HG03442 (cell line): ENCODE data around the gene OR4C5.
"Not testable (repeated sequence)": the region's sequence is repeated elsewhere in the genome, so short reads cannot be mapped to it uniquely, and the experiment has no call there.

Source experiments
- ATAC-seq: cut with Tn5 transposase; IDR thresholded peaks from one replicate; pipeline ENCODE4 v1.9.1; 2021; ENCODE audit warnings: mild to moderate bottlenecking, moderate library complexity; ENCODE audit not compliant: unreplicated experiment

OR4C5 gene

DNA sequence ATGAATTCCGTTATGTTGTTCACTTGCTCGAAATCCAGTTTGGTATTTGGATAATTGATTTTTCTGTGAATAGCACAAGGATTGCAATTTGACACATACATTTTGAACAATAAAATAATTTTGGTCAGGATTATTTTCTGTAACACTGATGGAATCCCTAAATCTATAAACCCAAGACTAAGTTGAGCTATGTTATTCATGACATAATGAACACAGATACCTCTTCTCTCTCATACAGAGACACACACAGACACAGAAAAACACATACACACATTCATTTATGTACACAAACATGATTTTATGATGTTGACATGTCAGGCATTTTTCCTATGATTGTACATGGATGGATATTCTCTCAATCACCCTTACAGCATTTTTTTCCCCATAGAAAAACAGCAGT, at the start of gene OR4C5:
OR4C5 (minus strand) TSS at position 101 of the 400 bp plus-strand sequence; CDS start at position 101, 0 bp downstream.
- no peak for ATAC-seq

DNA sequence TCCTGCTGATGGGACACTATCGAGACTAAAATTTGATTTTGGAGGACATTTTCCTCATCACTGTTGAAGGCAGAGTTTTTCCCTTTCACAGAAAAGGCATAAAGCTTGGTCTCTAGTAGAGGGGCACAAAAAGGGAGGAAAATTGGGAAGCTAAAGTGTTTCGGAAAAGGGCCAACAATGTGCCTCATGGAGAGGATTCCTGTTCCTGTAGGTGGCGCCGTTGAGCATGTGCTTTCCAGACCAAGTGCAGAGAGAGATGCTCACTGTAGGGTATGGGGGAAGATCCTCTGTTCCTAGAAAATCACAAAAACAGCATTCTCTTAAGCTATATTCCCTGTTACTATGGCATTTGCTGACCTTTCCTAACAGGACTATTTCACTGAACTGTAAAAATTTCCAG, 18.4 kb upstream of the OR4C5 start:
- ATAC-seq = no peak

DNA sequence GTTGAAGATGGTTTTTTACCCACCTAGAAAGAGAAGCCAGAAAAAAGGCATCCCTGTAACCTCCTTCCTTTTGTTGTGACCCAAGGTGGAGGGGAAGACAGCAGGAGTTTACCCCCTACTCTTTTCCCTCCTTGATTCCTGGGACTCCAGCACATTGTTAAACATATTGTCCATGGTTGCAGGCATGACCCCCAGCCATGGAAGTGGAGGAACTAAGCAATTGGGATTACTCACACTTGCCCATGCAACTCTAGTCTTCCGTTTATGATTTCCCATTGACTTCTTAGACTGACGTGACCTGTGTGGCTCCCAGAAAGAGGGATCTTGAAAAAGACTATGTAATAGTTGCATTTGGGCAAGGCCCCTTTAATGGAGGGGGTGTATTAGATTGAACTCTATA, 17.9 kb upstream of the OR4C5 start:
- not testable (repeated sequence) for ATAC-seq

DNA sequence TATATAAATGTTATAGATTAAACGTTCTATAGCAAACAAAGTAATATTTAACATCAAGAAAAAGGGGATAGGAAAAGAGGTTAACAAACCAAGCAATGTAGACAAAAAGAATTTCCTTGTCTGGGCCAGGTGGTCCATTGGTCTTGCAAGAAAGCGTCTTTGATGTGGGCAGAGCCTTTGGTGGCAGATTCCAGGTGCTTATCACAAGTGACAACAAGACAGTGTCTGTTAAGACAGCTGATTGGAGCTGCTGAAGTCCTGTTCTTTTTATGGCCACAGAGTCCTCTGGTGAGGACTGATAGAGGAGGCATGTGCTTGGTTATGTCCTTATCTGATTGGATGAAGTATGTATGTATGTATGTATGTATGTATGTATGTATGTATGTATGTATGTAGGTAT, 5.0 kb downstream of the OR4C5 start:
- ATAC-seq = not testable (repeated sequence)

DNA sequence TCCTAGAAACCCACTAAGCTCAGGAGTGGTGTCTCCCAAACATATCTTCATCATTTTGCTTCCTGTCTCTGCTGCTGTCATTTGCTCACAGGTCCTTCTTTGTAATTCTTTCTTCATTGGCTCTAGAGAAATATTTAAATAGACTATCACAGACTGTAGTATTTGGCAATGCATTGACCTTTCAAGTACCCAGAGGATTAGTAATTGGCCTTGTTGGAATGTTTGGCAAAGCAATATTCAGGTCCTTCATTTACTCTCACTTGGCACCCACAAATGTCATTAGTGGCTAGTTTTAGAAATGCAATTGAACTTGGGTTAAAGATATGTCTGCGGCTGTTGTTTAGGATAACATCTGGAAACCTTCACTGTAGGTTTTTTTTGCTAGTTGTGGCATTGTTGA, 11.6 kb downstream of the OR4C5 start:
- ATAC-seq = no peak

DNA sequence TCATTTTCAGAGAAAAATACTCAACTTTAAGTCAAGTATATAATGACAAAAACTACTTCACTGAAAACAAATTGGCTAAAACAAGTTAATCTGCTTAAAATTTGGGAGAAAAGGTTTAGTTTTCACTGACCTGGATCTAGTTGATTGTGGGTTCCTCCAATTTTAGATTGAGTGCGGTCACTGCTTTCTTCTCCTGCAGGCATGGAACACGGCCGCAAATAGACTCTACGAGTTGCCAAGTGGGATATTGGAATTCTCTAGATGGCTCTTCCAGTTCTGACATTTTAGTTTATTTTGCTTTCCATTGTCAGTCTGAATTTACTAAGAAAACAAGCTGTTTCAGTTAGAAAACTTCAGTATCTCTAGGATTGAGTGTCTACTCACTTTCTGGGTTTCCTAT, 12.3 kb downstream of the OR4C5 start:
- ATAC-seq = no peak

DNA sequence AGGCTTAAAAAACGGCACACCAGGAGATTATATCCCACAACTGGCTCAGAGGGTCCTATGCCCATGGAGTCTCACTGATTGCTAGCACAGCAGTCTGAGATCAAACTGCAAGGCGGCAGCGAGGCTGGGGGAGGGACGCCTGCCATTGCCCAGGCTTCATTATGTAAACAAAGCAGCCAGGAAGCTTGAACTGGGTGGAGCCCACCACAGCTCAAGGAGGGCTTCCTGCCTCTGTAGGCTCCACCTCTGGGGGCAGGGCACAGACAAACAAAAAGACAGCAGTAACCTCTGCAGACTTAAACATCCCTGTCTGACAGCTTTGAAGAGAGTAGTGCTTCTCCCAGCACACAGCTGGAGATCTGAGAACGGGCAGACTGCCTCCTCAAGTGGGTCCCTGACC, 20.0 kb downstream of the OR4C5 start:
- ATAC-seq = not testable (repeated sequence)

DNA sequence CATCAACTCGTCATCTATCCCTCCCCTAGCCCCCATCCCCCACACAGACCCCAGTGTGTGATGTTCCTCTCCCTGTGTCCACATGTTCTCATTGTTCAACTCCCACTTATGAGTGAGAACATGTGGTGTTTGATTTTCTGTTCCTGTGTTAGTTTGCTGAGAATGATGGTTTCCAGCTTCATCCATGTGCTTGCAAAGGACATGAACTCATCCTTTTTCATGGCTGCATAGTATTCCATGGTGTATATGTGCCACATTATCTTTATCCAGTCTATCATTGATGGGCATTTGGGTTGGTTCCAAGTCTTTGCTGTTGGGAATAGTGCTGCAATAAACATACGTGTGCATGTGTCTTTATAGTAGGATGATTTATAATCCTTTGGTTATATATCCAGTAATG, 23.8 kb downstream of the OR4C5 start:
- ATAC-seq = not testable (repeated sequence)

DNA sequence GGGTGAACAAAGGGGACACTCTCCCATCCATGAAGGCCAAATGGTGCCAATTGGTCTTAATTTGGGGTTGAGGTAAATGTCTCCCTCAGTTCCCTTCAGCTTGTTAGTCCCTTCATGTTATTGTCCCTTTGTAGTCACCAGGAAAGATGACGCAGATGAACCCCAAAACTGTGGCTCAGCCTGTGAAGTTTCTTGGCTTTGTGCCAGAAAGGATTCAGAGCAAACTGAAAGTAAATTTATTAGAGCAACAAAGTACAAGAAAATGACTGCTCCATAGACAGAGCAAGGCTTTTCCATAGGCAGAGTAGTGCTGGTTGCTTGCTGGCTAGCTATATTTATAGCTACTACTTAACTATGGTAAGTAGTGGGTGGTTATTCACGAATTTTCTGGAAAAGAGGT, 24.8 kb downstream of the OR4C5 start:
- no peak for ATAC-seq

DNA sequence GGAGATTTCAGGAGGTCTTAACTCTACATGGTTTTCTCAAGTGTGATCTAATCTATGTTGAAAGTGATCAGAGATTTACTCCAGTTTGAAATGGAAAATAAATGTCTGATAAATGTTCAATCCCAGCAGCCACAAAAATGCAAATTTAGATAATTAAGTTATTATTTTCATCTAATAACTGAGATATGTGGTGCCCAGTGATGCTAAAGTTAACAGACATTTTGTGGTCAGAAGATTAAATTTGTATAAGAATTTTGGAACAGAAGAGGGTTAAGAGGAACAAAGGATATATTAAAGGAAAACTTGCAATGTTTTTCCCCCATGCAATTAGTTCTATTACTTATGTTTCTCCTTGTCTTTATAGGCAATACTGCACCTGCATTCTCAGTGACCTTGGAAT, 41.6 kb downstream of the OR4C5 start, which contains the start of gene OR4C3:
OR4C3 (plus strand) TSS at position 301 of the 400 bp plus-strand sequence. CDS start 102 bp downstream, outside the sequence.
- not testable (repeated sequence) for ATAC-seq

DNA sequence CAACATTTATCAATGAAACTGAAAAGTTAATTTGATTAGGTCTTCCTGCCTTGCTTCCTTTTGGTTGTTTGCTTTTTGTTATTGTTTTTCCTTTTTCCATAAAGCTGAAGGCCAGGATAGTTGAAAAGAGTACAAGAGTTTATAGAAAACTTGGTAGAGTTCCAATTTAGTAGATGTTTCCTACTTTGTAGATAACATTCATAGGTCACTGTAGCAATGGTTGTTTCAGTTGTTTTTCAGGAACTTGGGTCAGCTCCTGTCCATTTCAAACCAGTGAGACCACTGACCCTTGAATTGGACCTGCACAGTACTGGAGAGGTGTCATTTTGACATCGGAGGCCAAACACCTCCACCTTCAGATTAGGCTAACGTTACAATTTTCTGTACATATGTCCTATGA, 46.5 kb downstream of the OR4C5 start:
- not testable (repeated sequence) for ATAC-seq
